Neural crest cell (in vitro differentiated cells): ENCODE data around the gene CDK1. TPM values are rescaled to one million over a fixed set of nuclear protein-coding genes. Genes with fewer than 3 reads are reported as not detected.

Experiments
- DNase-seq: peaks from one replicate; pipeline ENCODE4 v3.0.0; 2021; ENCODE audit warnings: low read depth, mixed read lengths, low spot score
- H3K27ac Mint-ChIP-seq: one replicate; pipeline ENCODE4 v1.8.0; 2021; ENCODE audit warnings: mild to moderate bottlenecking, mixed read lengths; ENCODE audit not compliant: unreplicated experiment
- H3K27me3 Mint-ChIP-seq: 2 replicates; pipeline ENCODE4 v1.8.0; 2021; ENCODE audit warnings: low read depth, mild to moderate bottlenecking, mixed read lengths
- H3K36me3 Mint-ChIP-seq: 2 replicates; pipeline ENCODE4 v1.8.0; 2021; ENCODE audit warnings: low read depth, mild to moderate bottlenecking, mixed read lengths
- H3K4me1 Mint-ChIP-seq: 2 replicates; pipeline ENCODE4 v1.8.0; 2021; ENCODE audit warnings: mixed read lengths
- H3K4me3 Mint-ChIP-seq: one replicate; pipeline ENCODE4 v1.8.0; 2021; ENCODE audit warnings: mild to moderate bottlenecking, mixed read lengths
- H3K9me3 Mint-ChIP-seq: 2 replicates; pipeline ENCODE4 v1.8.0; 2021; ENCODE audit warnings: mixed read lengths
- CTCF ChIP-seq: fragments of 200-600 bp; sonication (generic); conservative IDR thresholded peaks from 2 replicates; pipeline ENCODE4 v1.5.0; 2021; ENCODE audit warnings: antibody characterized with exemption, mild to moderate bottlenecking
- total RNA-seq: library from RNA; stranded (reverse); gene quantifications from 2 replicates; pipeline ENCODE4 v1.2.1, GENCODE V29; 2021

CDK1 gene
- total RNA-seq, 1 donor from 2014 or later: 92.8 TPM

- no peak for TF ChIP-seq CTCF
- peaks cover 6% of the 10 kb centered on the region for H3K4me1 Mint-ChIP-seq
- no peaks in the 10 kb centered on the region for H3K27me3 Mint-ChIP-seq
- no peaks in the 10 kb centered on the region for H3K9me3 Mint-ChIP-seq
- H3K36me3 Mint-ChIP-seq: peaks cover 19% of the 10 kb centered on the region
- H3K27ac Mint-ChIP-seq: no peak overlapping the region
- DNase-seq: no peak
- H3K4me3 Mint-ChIP-seq: no peak overlapping the region
Measured at GRCh38 chr10:60798870-60799269, 20.6 kb downstream of the CDK1 start.

DNA sequence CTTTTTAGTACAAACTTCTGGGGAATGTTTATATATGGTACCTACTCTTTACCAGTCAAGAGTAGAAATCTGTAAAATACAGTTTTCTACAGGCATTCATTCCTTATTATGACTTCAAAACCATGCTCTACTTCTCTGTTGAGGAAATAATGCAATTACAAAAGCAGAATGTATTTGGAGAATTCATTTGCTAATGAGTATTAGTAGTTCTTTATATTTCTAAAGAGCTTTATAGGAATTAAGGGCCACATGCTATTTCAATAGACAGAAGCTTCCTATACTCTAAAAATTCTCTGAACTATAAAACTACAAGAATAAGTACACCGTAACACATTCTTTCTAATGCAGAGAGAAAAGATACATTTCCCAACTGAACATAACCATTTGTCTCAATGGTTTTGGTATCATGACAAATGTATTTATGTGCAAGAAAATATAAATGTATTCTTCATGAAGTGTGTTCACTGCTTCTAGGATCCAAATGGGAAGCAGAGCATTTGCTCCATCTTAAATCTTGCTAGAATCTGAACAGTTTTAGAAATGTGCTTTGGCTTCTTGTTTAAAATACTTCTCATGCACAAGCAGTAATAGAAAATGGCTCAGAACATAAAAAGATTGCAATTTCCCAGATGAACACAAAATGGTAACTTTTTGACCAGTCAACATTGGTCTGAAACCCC lies 21.8 kb downstream of the CDK1 start:
- no peaks in the 10 kb centered on the region for H3K9me3 Mint-ChIP-seq
- TF ChIP-seq CTCF: no peak
- DNase-seq: no peak
- H3K4me1 Mint-ChIP-seq: peaks cover 6% of the 10 kb centered on the region
- no peak overlapping the region for H3K4me3 Mint-ChIP-seq
- H3K27me3 Mint-ChIP-seq: no peaks in the 10 kb centered on the region
- H3K36me3 Mint-ChIP-seq: peaks cover 13% of the 10 kb centered on the region
- H3K27ac Mint-ChIP-seq: no peak overlapping the region

DNA sequence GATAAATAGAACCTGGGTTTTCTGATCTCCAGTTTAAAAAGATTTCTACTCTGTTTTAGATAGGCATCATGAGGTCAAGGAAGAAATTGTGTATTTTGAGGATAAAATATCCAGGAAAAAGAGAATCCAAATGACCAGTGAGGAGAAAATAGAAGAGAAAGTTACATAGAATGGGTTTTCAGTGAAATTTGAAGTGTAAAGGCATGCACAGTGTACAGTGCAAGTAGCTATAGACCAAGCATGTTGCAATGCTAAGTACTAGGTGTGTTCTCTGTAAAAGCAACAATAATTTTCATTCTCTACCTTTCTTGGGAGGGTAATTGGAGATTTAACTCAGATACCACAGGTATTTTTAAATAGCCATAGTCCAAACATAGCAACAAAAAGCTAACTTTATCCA lies 22.6 kb downstream of the CDK1 start:
- Mint-ChIP-seq H3K36me3 (peaks cover 10% of the 10 kb centered on the region), H3K27ac (no peak overlapping the region), H3K27me3 (no peaks in the 10 kb centered on the region), H3K9me3 (no peaks in the 10 kb centered on the region), H3K4me3 (no peak overlapping the region), H3K4me1 (peaks cover 6% of the 10 kb centered on the region)
- no peak for TF ChIP-seq CTCF
- no peak for DNase-seq

- DNase-seq: no peak
- peaks cover 6% of the 10 kb centered on the region for H3K36me3 Mint-ChIP-seq
- H3K9me3 Mint-ChIP-seq: no peaks in the 10 kb centered on the region
- H3K4me3 Mint-ChIP-seq: no peak overlapping the region
- H3K27ac Mint-ChIP-seq: no peak overlapping the region
- H3K4me1 Mint-ChIP-seq: peaks cover 6% of the 10 kb centered on the region
- no peak for TF ChIP-seq CTCF
- H3K27me3 Mint-ChIP-seq: no peaks in the 10 kb centered on the region
Measured at GRCh38 chr10:60801522-60801921, 23.2 kb downstream of the CDK1 start.

DNA sequence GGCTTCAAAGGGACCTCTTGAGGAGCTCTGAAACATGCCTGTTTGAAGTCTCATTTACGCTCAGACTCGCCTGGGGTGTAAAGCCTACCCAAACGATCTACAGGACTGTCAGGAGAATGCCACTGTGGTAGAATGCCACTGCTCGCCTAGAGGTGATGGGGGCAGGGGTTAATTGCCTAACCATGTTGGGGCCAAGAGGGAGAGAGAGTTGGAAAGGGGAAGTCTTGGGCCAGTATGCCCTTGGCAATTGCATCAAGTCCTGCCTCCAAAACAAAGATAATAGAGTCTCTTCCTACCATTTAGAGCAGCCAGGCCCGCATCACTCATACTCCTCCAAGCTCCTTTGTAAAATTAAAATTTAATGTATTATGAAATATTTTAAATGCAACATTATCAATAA lies 25.2 kb downstream of the CDK1 start:
- DNase-seq: no peak
- Mint-ChIP-seq H3K4me3 (no peak overlapping the region), H3K4me1 (peaks cover 15% of the 10 kb centered on the region), H3K27ac (peak overlapping the region; percentile 45), H3K36me3 (no peaks in the 10 kb centered on the region), H3K27me3 (no peaks in the 10 kb centered on the region), H3K9me3 (no peaks in the 10 kb centered on the region)
- no peak for TF ChIP-seq CTCF
